Right ventricle myocardium inferior (tissue), 1 donor: ENCODE measurements around the gene NFILZ. TPM values are rescaled to one million over a fixed set of nuclear protein-coding genes. Genes with fewer than 3 reads are reported as not detected.
"Not testable (repeated sequence)": the region's sequence is repeated elsewhere in the genome, so short reads cannot be mapped to it uniquely, and the experiment has no call there.

Experiments
- ATAC-seq: fragments of 200-7000 bp; cut with Tn5 transposase; one replicate; pipeline ENCODE4 v1.9.1; 2020; ENCODE audit warnings: mild to moderate bottlenecking, moderate library complexity
- DNase-seq: peaks from one replicate; pipeline ENCODE4 v3.0.0; 2021; ENCODE audit errors: missing footprints
- intact Hi-C: fragments of 100-400 bp; cut with DNase I; formaldehyde crosslinking; loops from one replicate; pipeline ENCODE4 v1.11.0; 2022
- total RNA-seq: library from RNA; stranded (reverse); fragmentation: NEBNext Ultra II Directional; extraction: Animal tissue kit (Norgen Biotek cat#: 25700); gene quantifications from one replicate; pipeline ENCODE4 v1.2.1, GENCODE V29; 2021
- donor health status: DM: no; HTN: yes; CAD: no; lungs with severe emphysema.

The NFILZ gene
- total RNA-seq, 1 donor from 2014 or later: not detected

DNA sequence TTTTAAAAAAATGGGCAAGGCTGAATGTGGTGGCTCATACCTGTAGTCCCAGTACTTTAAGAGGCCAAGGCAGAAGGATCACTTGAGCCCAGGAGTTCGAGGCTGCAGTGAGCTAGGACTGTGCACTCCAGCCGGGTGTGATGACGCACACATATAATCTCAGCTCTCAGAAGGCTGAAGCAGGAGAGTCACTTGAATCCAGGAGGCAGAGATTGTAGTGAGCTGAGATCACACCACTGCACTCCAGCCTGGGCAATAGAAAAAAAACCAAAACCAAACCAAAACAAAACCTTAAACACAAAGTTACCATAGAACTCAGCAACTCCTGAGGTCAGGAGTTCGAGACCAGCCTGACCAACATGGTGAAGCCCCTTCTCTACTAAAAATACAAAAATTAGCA, 6.6 kb downstream of the NFILZ start:
- intact Hi-C loops: not testable (repeated sequence)

GRCh38 chr19:8638078-8638619, 7.7 kb downstream of the NFILZ start:
- ATAC-seq (no peak), DNase-seq (peak; percentile 82)
- intact Hi-C loops: no loop called here

More for the DNA sequence above, 6.6 kb downstream of the NFILZ start:
- ATAC-seq, DNase-seq: not testable (repeated sequence)

DNA sequence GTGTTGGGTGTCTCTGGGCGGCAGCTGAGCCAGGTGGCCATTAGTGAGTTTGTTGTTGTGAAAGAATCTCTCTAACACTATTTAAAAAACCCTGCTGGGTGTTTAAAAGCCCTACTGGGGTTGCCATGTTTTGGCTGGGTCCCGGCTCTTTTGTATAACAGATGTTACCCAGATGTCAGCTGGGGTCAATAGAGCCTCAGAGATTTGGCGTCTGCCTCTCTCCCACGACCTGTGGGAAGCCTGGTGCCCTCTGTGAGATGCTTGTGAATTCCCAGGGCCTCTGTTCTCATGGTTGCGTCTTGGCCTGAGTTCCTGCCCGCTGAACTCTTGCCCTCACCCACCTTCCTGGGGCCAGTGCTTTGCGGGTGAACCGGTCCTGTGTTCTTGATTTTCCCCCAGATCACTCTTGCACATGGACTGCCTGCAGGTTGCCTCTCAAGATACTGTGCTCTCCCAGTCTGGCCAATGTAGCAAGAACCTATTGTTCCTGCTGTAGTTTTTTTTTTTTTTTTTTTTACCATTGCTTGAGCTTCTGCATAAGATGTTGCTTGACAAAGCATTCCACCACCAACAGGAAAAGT, 9.5 kb downstream of the NFILZ start:
- no peak for DNase-seq
- no peak for ATAC-seq
- intact Hi-C loops: loop anchor here (2.0 kb wide), 1 partner anchor 59 kb away; no protein-coding TSS in a partner anchor

DNA sequence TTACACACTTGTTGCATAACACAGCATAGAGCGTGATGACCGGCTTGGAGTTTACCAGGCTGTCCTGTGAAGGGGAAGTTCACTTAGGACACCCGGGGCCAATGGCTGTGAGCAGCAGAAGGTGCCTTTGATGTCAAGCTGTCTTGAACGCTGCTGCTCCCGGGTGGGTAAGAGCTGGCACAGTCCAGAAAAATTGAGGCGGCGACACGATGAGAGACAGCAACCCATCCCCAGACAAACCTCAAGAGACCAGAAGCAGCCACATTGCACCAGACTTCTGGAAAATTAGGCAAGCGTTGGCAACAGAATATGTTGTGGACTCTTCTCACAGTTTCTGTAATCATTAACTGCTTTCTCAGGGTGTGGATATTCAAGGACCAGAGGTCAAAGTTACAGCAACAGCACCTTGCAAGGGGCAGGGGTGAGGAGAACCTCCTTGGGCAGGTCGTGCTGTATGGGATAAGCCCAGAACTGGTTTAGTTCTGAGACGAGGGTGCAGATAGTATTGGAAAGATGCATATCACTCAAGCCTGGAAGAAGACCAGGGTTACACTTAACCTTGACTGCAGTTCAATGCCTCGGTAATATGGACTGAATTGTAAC, 10.1 kb downstream of the NFILZ start:
- peak; percentile 84 for DNase-seq
- intact Hi-C loops: loop anchor here (2.0 kb wide), 1 partner anchor 60 kb away; no protein-coding TSS in a partner anchor
- peak; percentile 68 for ATAC-seq

GRCh38 chr19:8641221-8641907, 10.9 kb downstream of the NFILZ start:
- ATAC-seq (no peak), DNase-seq (no peak)
- intact Hi-C loops: loop anchor here (2.0 kb wide), 1 partner anchor 61 kb away; no protein-coding TSS in a partner anchor

DNA sequence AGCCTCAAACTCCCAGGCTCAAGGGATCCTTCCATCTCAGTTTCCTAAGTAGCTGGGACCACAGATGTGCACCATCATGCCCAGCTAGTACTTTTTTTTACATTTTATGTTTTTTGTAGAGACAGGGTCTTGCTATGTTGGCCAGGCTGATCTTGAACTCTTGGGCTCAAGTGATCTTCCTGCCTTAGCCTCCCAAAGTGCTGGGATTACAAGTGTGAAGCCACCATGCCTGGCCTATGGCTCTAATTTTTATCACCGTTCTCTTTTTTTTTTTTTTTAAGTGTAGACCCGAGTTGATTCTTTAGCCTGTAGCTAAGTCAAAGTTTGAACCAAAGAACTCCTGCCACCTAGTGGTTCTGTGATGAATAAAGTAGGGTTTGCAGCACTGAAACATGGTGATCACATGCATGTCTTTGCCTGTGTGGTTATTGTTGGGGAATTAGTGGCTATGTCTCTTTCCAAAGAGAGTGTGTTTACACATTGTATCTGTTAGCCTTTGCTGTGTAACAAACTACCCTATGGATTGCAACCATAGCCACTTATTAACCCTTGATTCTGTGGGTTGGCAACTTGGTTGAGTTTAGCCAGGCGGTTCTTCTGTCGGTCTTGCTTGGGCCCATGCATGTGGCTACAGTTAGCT, 11.6 kb downstream of the NFILZ start:
- intact Hi-C loops: loop anchor here (2.0 kb wide), 1 partner anchor 61 kb away; no protein-coding TSS in a partner anchor
- no peak for ATAC-seq

DNA sequence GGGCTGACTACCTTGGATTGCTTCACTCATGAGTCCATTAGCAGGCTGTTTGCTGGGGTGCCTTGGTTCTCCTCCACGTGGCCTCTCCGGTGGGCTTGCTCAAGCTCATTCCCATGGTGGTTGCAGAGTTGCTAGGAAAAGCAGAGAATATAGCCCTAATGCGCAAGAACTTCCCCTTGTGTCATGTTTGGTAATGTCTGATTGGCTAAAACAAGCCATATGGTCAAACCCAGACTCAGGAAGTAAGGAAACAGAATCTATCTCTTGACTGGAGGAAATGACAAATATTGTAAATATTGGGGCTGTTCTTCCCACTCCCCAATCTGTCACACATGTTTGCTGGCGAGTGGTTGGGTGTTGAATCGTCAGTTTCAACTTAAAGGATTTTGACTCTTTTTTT, 12.1 kb downstream of the NFILZ start:
- ATAC-seq (no peak), DNase-seq (no peak)
- intact Hi-C loops: no loop called here

More for the DNA sequence above, 11.6 kb downstream of the NFILZ start:
- no peak for DNase-seq

DNA sequence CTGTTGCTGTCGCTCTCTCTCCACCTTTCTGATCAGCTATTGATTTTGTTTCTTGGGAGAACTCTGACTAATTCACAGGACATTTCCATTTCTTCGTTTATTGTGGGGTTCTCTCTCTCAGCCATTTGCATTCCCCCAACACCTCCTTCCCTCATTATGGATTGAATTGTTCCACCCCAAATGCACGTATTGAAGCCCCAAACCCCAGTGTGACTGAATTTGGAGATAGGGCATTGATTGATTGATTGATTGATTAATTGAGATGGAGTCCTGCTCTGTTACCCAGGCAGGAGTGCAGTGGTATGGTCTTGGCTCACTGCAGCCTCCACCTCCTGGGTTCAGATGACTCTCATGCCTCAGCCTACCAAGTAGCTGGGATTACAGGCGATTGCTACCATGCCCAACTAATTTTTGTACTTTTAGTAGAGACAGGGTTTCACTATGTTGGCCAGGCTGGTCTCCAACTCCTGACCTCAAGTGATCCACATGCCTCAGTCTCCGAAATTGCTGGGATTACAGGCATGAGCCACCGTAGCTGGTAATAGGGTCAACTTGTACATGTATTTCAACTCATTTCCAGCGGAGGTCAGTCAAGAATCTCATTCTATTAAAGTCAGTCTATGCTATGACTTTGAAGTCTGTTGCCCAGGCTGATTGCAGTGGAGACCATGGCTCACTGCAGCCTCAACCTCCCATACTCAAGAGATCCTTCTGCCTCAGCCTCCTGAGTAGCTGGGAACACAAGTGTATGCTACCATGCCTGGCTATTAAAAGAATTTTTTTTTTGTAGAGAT, 13.6 kb downstream of the NFILZ start:
- intact Hi-C loops: no loop called here
- ATAC-seq (no peak), DNase-seq (no peak)

GRCh38 chr19:8648240-8648639, 17.8 kb downstream of the NFILZ start:
- intact Hi-C loops: no loop called here
- ATAC-seq: no peak

DNA sequence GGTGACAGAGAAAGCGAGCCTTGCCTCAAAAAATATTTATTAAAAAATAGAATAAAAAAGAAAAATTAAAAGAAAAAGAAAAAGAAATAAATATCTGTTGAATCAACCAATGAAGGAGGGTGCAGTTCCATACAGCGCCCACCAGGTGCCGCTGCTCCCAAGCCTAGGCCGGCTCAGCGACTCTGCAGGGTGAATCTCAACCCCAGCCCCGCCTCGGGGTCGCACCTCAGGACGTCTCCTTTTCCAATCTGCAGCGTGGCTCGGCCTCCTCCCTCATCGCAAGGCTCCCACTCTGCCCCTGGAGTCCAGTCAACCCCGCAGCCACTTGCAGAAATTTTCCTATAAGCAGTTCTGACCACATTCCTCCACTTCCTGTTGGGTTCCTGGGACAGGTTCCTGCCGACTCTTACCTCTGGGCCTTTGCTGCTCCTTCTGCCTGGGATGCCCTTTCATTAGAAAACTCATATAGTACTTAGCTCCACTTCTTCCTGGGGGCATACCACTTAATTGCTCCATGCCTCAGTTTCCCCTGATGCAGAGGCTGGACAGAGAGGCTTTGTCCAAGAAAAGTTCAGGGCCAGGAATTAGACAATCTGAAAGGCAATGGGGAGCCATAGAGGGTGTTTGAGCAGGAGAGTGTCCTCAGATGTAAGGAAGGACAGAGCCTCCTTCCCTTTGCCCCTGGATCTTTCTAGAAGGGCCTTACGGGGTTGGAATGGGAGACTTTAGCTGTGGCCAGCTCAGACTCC, 24.3 kb downstream of the NFILZ start:
- DNase-seq (peak; percentile 89), ATAC-seq (peak; percentile 59)
- intact Hi-C loops: loop anchor here (2.0 kb wide), 1 partner anchor 426 kb away; no protein-coding TSS in a partner anchor

More at GRCh38 chr19:8648240-8648639, 17.8 kb downstream of the NFILZ start:
- DNase-seq: no peak

DNA sequence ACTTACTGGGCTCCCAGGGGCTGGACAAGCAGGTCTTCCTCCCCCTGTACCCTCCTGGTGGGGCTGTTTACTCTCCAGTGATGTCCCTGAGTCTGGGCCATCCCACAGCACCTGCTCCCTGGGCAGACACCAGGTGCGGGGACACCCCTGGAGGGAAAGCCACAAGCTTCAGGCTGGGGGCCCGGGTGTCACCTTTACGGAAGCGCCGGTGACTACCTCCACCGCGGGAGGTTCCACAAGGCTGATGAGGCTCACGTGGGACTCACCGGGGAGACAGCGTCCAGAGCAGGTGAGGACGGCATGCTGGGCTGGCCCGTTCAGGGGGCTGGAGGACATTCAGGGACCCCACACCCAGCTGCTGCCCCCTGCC, 24.9 kb downstream of the NFILZ start:
- no peak for ATAC-seq
- DNase-seq: no peak
- intact Hi-C loops: loop anchor here (2.0 kb wide), 1 partner anchor 425 kb away; no protein-coding TSS in a partner anchor

DNA sequence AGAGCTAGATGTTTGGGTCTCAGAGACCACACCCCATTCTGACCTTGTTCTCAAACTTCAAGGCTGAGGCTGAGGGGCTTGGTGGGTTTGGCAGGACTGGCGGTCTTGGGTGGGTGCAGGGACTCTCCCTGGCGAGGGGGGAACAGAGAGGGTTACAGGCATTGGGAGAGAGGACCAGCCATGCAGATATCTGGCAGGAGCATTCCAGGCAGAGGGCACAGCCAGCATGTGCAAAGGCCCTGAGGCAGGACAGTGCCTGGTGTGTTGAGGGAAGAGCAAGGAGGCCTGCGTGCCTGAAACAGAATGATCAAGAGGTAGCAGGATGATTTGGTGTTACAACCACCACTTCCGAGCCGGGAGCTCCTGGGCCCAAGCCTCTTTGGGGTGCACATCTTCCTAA, 27.4 kb downstream of the NFILZ start:
- DNase-seq: no peak
- intact Hi-C loops: no loop called here
- ATAC-seq: no peak

DNA sequence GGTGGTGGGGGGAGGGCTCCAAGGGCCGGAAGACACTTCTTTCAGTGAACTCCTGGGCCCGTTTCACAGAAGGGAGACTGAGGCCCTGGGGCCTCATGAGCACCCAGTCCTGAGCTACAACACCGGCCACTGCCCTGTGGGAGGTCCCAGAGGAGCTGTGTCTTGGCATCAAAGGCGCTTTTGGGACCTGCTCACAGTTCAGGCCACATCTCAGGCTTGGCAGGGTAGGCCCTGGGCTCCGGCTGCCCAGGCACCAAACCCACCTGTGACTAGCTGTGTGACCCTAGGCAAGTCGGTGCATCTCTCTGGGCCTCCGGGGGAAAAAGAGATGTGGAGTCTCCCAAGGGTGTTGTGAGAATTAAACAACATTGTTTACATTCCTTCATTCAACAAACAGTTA, 29.5 kb downstream of the NFILZ start:
- intact Hi-C loops: no loop called here
- DNase-seq: no peak
- ATAC-seq: no peak

DNA sequence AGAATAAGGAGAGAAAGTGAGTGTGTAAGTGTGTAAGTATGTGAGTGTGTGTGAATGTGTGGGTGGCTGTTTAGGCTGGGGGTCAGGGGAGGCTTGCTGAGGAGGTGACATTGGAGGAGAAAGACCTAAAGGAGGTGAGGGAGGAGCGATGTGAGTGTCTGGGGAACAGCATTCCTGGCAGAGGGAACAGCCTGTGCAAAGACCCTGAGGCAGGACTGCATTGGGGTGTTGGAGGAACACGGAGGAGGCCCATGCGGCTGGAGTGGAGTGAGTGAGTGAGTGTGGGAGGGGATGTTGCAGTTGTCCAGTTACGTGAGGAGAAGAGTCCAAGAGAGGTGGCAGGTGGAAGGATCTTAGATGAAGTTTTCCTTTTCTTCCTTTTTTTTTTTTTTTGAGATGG, 31.8 kb downstream of the NFILZ start:
- intact Hi-C loops: no loop called here
- DNase-seq (no peak), ATAC-seq (no peak)

- no peak for DNase-seq
- no peak for ATAC-seq
- intact Hi-C loops: no loop called here
Observed at GRCh38 chr19:8663920-8664670, 33.7 kb downstream of the NFILZ start.

DNA sequence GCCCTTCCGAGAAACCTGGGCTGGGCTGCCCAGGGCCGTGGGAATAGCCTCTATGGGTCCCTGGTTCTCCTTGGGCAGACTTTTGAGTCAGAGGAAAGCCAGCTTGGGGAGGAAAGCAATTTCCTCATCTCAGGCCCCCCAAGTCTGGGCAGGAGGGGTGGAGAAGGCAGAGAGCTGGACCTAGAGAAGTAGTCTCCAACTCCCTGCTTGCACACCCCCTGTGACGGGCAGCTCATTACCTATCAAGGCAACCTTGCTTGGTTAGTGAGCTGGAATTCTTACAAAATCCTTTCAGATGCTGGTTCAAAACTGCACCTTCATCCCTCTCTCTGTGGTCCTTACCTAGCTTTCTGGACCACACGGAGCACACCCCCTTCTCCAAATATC, 34.2 kb downstream of the NFILZ start:
- intact Hi-C loops: no loop called here
- DNase-seq: no peak
- ATAC-seq: no peak
